HL-60 (cell line): ENCODE measurements around the gene NRARP.

Source experiments
- DNase-seq, 2 experiments: peaks; one replicate each; pipeline ENCODE4 v3.0.0-alpha.2; 2010 to 2020; ENCODE audit warnings: low read depth in 1 of 2, low spot score in 1 of 2
- H3K27ac ChIP-seq: fragments of 250-450 bp; sonication (Bioruptor Pico); replicated peaks from 2 replicates; pipeline ENCODE4 v1.5.1; 2020; ENCODE audit warnings: mild to moderate bottlenecking, moderate library complexity
- H3K27me3 ChIP-seq: fragments of 250-450 bp; sonication (Bioruptor Pico); 2 replicates; pipeline ENCODE4 v1.5.1; 2021; ENCODE audit warnings: mild to moderate bottlenecking, moderate library complexity; ENCODE audit not compliant: insufficient read depth, poor library complexity, severe bottlenecking
- H3K4me3 ChIP-seq: replicated peaks from 2 replicates; pipeline ENCODE4 v1.5.1; 2011; ENCODE audit warnings: mild to moderate bottlenecking, control low read depth, low read length; ENCODE audit not compliant: insufficient read depth
- CTCF ChIP-seq: IDR thresholded peaks from one replicate; pipeline ENCODE4 v1.5.1; 2011; ENCODE audit warnings: low read length, control low read depth, inconsistent platforms; ENCODE audit not compliant: insufficient read depth
- GABPA ChIP-seq: IDR thresholded peaks from 2 replicates; pipeline ENCODE4 v1.6.1; 2012; ENCODE audit warnings: low read depth
- POLR2AphosphoS5 ChIP-seq: IDR thresholded peaks from 2 replicates; pipeline ENCODE4 v1.6.1; 2012; ENCODE audit warnings: low read depth
- REST ChIP-seq: IDR thresholded peaks from 2 replicates; pipeline ENCODE4 v1.6.1; 2012; ENCODE audit warnings: low read depth; ENCODE audit not compliant: insufficient replicate concordance
- SPI1 ChIP-seq: IDR thresholded peaks from 2 replicates; pipeline ENCODE4 v1.6.1; 2012; ENCODE audit warnings: low read depth, mild to moderate bottlenecking, borderline replicate concordance

Gene NRARP

GRCh38 chr9:137319739-137320551 is 17.9 kb upstream of the NRARP start:
- H3K27me3 ChIP-seq: peaks cover 6% of the 10 kb centered on the region
- no peak for TF ChIP-seq POLR2AphosphoS5
- no peak for TF ChIP-seq GABPA
- no peak for TF ChIP-seq SPI1
- no peak for TF ChIP-seq CTCF
- no peak for TF ChIP-seq REST
- no peak overlapping the region for H3K27ac ChIP-seq
- no peak for DNase-seq
- no peak overlapping the region for H3K4me3 ChIP-seq

DNA sequence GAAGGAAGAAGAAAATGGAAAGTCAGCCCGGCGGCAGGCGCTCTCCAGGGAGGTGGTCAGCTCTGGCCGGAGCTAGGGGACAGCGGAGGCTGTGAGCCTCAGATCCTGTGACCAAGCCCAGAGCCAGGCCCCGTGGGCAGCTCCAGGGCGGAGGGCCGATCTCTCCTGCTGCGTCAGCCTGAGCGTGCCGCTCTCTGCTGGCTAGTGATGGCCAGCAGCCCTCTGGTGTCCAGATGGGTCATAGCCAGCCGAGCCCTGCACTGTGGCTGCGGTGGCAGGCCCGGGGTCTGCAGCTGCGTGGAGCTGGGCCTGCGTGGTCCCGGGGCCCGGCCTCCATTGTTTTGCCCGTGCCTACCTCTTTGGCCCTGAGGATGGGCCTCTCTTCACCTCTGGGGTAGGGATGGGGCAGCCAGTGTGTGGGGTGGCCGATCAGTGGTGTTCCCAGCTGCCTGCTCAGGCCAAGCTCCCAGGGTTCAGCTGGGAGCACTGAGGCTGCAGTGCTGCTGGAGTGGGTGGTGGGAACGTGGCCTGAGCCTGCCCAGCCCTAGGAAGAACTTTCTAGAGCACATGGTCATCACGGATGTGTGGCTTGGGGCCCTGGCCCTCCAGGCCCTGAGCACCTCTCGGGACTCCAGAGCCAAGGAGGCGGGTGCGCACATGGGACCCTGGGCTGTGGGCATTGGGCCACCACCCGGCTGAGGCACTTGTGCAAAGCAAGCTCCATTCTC is 17.1 kb upstream of the NRARP start:
- Histone ChIP-seq H3K27ac (no peak overlapping the region), H3K4me3 (no peak overlapping the region), H3K27me3 (peaks cover 6% of the 10 kb centered on the region)
- TF ChIP-seq SPI1: no peak
- TF ChIP-seq GABPA: no peak
- TF ChIP-seq REST: no peak
- TF ChIP-seq CTCF: no peak
- TF ChIP-seq POLR2AphosphoS5: no peak
- DNase-seq: no peak

DNA sequence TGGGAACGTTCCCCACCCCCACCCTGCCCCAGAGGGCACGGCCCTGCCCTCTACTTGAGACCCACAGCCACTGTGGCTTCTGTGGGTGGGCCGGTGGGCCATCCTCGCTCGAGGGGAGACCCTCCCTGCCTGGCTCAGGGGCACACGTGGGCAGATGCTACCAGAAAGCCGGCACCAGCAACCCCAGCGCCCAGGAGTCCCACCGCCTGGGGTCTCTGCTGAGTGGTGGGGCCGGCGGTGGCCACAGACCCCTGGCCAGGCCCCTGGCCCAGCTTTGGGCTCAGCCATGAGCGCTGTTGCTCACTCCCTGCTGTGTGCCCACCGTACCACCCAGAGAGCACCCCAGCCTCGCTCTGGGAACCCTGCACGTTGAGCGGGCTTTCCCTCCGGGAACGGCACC is 16.5 kb upstream of the NRARP start:
- peaks cover 6% of the 10 kb centered on the region for H3K27me3 ChIP-seq
- H3K27ac ChIP-seq: no peak overlapping the region
- no peak overlapping the region for H3K4me3 ChIP-seq
- TF ChIP-seq SPI1: no peak
- no peak for TF ChIP-seq POLR2AphosphoS5
- TF ChIP-seq REST: no peak
- no peak for TF ChIP-seq GABPA
- TF ChIP-seq CTCF: no peak
- DNase-seq: no peak
